Breast epithelium (tissue), 3 donors: Measurements from ENCODE around the gene SLC7A5.

Experiments
- POLR2A ChIP-seq: fragments of 450-650 bp; IDR thresholded peaks from one replicate; pipeline ENCODE4 v1.6.1; 2016; ENCODE audit warnings: antibody characterized with exemption, mild to moderate bottlenecking, moderate library complexity
- TF ChIP-seq, protein P1 (sequence below), 3 donors: fragments of 450-650 bp; IDR thresholded peaks; one replicate each; pipeline ENCODE4 v1.5.1; 2016 to 2017; ENCODE audit warnings: antibody characterized with exemption in 3 of 3, mild to moderate bottlenecking in 3 of 3, moderate library complexity in 3 of 3

DNA sequence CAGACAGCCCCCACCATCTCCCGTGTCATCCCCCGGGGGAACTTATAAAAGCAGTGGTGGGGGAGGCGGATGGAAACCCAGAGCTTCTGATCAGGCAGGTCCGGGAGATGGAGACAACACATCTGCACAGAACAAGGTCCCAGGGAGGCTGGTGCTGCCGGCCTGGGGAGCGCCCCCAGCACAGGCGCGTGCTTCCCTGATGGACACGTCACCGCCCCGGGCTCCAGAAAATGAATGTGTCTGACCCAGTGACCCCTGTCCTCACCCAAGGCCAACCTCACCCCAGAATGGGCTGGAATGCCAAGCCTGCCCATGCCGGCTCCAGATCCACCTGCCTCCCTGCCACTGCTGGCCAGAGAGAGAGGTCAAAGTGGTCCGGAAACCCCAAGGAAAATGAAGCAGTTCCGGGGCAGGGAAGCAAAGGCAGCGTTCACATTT, 12.5 kb downstream of the SLC7A5 start:
- TF ChIP-seq, protein P1, sequence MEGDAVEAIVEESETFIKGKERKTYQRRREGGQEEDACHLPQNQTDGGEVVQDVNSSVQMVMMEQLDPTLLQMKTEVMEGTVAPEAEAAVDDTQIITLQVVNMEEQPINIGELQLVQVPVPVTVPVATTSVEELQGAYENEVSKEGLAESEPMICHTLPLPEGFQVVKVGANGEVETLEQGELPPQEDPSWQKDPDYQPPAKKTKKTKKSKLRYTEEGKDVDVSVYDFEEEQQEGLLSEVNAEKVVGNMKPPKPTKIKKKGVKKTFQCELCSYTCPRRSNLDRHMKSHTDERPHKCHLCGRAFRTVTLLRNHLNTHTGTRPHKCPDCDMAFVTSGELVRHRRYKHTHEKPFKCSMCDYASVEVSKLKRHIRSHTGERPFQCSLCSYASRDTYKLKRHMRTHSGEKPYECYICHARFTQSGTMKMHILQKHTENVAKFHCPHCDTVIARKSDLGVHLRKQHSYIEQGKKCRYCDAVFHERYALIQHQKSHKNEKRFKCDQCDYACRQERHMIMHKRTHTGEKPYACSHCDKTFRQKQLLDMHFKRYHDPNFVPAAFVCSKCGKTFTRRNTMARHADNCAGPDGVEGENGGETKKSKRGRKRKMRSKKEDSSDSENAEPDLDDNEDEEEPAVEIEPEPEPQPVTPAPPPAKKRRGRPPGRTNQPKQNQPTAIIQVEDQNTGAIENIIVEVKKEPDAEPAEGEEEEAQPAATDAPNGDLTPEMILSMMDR (IDR thresholded peaks at IDR 0.05): no peak
- TF ChIP-seq POLR2A: no peak
